Keratinocyte (primary cell): ENCODE data around the gene PPM1H. TPM values are rescaled to one million over a fixed set of nuclear protein-coding genes. Genes with fewer than 3 reads are reported as not detected.

Experiments used
- DNase-seq: peaks from one replicate; pipeline ENCODE4 v3.0.0-alpha.2; 2011; ENCODE audit warnings: low read depth, missing footprints, low spot score
- FAIRE-seq: peaks from 2 replicates; lab custom pipeline; 2011; peaks lifted over from hg19 to GRCh38; lab: Jason Lieb, UNC
- H2AFZ ChIP-seq: 2 replicates; pipeline ENCODE4 v1.6.0; 2012; ENCODE audit warnings: low read length, control low read depth, inconsistent platforms; ENCODE audit not compliant: control insufficient read depth
- H3K27ac ChIP-seq: 2 replicates; pipeline ENCODE4 v1.5.1; 2011; ENCODE audit warnings: low read length; ENCODE audit not compliant: control insufficient read depth, insufficient read depth
- H3K27me3 ChIP-seq: 3 replicates; pipeline ENCODE4 v1.6.0; 2011; ENCODE audit warnings: low read length; ENCODE audit not compliant: control insufficient read depth, insufficient read depth; ENCODE audit errors: extremely low read depth
- H3K36me3 ChIP-seq, 2 experiments: 2 replicates in 1 of 2; 3 replicates in 1 of 2; pipeline ENCODE4 v1.5.1; 2011; ENCODE audit warnings: low read length in 2 of 2, mild to moderate bottlenecking in 1 of 2; ENCODE audit not compliant: control insufficient read depth in 2 of 2, insufficient read depth in 2 of 2; ENCODE audit errors: extremely low read depth in 1 of 2
- H3K4me1 ChIP-seq: 3 replicates; pipeline ENCODE4 v1.5.1; 2011; ENCODE audit warnings: low read length; ENCODE audit not compliant: control insufficient read depth, insufficient read depth; ENCODE audit errors: extremely low read depth
- H3K4me2 ChIP-seq: 3 replicates; pipeline ENCODE4 v1.6.0; 2011; ENCODE audit warnings: low read depth, low read length; ENCODE audit not compliant: control insufficient read depth, insufficient read depth; ENCODE audit errors: extremely low read depth
- H3K4me3 ChIP-seq, 3 experiments: fragments of 200-600 bp in 1 of 3; sonication (generic) in 1 of 3; 2 replicates in 2 of 3; 3 replicates in 1 of 3; pipeline ENCODE4 v1.5.1; 2011 to 2016; ENCODE audit warnings: low read length in 3 of 3, mild to moderate bottlenecking in 3 of 3, control low read depth in 2 of 3, inconsistent platforms in 1 of 3, low read depth in 1 of 3, mixed read lengths in 1 of 3, mixed run types in 1 of 3, moderate library complexity in 1 of 3; ENCODE audit not compliant: control insufficient read depth in 2 of 3, insufficient read depth in 2 of 3; ENCODE audit errors: extremely low read depth in 1 of 3
- H3K79me2 ChIP-seq: 2 replicates; pipeline ENCODE4 v1.6.0; 2012; ENCODE audit warnings: low read length; ENCODE audit not compliant: control insufficient read depth, insufficient read depth
- H3K9ac ChIP-seq: 3 replicates; pipeline ENCODE4 v1.6.0; 2011; ENCODE audit warnings: low read length; ENCODE audit not compliant: control insufficient read depth, insufficient read depth; ENCODE audit errors: extremely low read depth
- H3K9me1 ChIP-seq: 3 replicates; pipeline ENCODE4 v1.6.0; 2011; ENCODE audit warnings: low read length; ENCODE audit not compliant: control insufficient read depth, insufficient read depth; ENCODE audit errors: extremely low read depth
- H3K9me3 ChIP-seq: 2 replicates; pipeline ENCODE4 v1.5.1; 2012; ENCODE audit warnings: low read depth, low read length; ENCODE audit not compliant: control insufficient read depth
- H4K20me1 ChIP-seq: 3 replicates; pipeline ENCODE4 v1.6.0; 2011; ENCODE audit warnings: low read length; ENCODE audit not compliant: control insufficient read depth, insufficient read depth; ENCODE audit errors: extremely low read depth
- CTCF ChIP-seq, 3 experiments: IDR thresholded peaks in 1 of 3; conservative IDR thresholded peaks in 1 of 3; optimal IDR thresholded peaks in 1 of 3; 2 replicates in 2 of 3; 3 replicates in 1 of 3; pipeline versions ENCODE3 to v1.5.1; 2011; ENCODE audit warnings: low read length in 3 of 3, mild to moderate bottlenecking in 3 of 3, moderate library complexity in 2 of 3, control low read depth in 1 of 3, inconsistent platforms in 1 of 3; ENCODE audit not compliant: insufficient read depth in 2 of 3; ENCODE audit errors: extremely low read depth in 1 of 3
- EZH2 ChIP-seq: IDR thresholded peaks from one replicate; pipeline ENCODE4 v1.6.1; 2012; ENCODE audit warnings: inconsistent platforms, mild to moderate bottlenecking, low read length, moderate library complexity
- dilution Hi-C: fragments of 300-500 bp; cut with MboI; formaldehyde crosslinking; loops from one replicate; pipeline ENCODE4 v1.7.0; 2020; ENCODE audit warnings: low sequenced_read_pairs; ENCODE audit not compliant: extremely low pct_ligation_motif_present
- polyA plus RNA-seq, 5 experiments: library from polyadenylated mRNA; depleted of rRNA in 3 of 5; stranded (reverse) in 3 of 5; stranded (forward) in 1 of 5; unstranded in 1 of 5; fragments of >200 nt; gene quantifications; 1 replicate in 1 of 5; 2 replicates in 3 of 5; 3 replicates in 1 of 5; pipeline versions ENCODE4 v1.2.1 to v1.2.3, GENCODE V29; 2011 to 2012; ENCODE audit warnings: missing spikeins in 2 of 5, low read depth in 1 of 5, low replicate concordance in 1 of 5

The PPM1H gene
- polyA plus RNA-seq, 1 donor (not counting 4 experiments of a cell fraction or from before 2014, with no cell fraction given) = 0.09 TPM

DNA sequence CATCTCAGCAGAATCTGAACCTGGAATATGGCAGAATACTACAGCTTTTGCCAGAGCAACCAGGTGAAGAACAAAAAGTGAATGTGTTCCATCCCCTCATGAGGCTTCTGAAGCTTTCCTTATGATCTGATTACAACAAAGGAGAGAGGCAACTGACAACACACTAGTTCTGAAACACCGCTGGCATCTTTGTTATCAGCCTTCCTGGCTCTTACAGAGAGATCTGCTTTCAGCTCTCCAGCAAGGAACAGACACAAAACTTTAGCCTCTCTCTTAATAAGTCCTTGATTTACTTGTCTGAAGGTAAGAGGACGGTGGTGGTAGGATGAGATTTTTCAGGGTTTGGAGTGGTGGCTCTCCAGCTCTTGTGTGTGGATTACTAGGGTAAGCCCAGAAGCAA lies 227.0 kb downstream of the PPM1H start:
- TF ChIP-seq EZH2 (no peak), CTCF (optimal IDR thresholded peaks at IDR 0.05 in 1 of 3, IDR thresholded peaks at IDR 0.05 in 1 of 3, conservative IDR thresholded peaks at IDR 0.05 in 1 of 3; ENCODE audit: extremely low read depth in 1 of 3, insufficient read depth in 2 of 3, low read length in 3 of 3) (no peak)
- Histone ChIP-seq H3K27ac (no peak overlapping the region), H3K4me2 (no peak overlapping the region), H3K9ac (no peak overlapping the region), H3K9me1 (no peaks in the 10 kb centered on the region), H3K36me3 (no peaks in the 10 kb centered on the region), H2AFZ (no peak overlapping the region), H3K4me1 (peaks cover 23% of the 10 kb centered on the region), H3K27me3 (no peaks in the 10 kb centered on the region), H3K79me2 (no peaks in the 10 kb centered on the region), H3K4me3 (no peak overlapping the region), H4K20me1 (no peaks in the 10 kb centered on the region), H3K9me3 (no peaks in the 10 kb centered on the region)
- FAIRE-seq (peak; percentile 70), DNase-seq (no peak)
- dilution Hi-C loops = no loop called here

- no peaks in the 10 kb centered on the region for H3K79me2 ChIP-seq
- dilution Hi-C loops = no loop called here
- no peaks in the 10 kb centered on the region for H3K9me1 ChIP-seq
- H3K4me3 ChIP-seq = no peak overlapping the region
- TF ChIP-seq EZH2 = no peak
- no peak for TF ChIP-seq CTCF (optimal IDR thresholded peaks at IDR 0.05 in 1 of 3, IDR thresholded peaks at IDR 0.05 in 1 of 3, conservative IDR thresholded peaks at IDR 0.05 in 1 of 3; ENCODE audit: extremely low read depth in 1 of 3, insufficient read depth in 2 of 3, low read length in 3 of 3)
- H3K9ac ChIP-seq = no peak overlapping the region
- no peaks in the 10 kb centered on the region for H3K27me3 ChIP-seq
- no peak overlapping the region for H2AFZ ChIP-seq
- no peak for FAIRE-seq
- DNase-seq = no peak
- H4K20me1 ChIP-seq = no peaks in the 10 kb centered on the region
- no peak overlapping the region for H3K4me2 ChIP-seq
- no peaks in the 10 kb centered on the region for H3K9me3 ChIP-seq
- no peak overlapping the region for H3K27ac ChIP-seq
- H3K4me1 ChIP-seq = peaks cover 31% of the 10 kb centered on the region
- H3K36me3 ChIP-seq = no peaks in the 10 kb centered on the region
These were observed 229.1 kb downstream of the PPM1H start for GRCh38 chr12:62705846-62706245.
